Measurements from ENCODE around the gene SYT12.

SYT12 gene

GRCh38 chr11:67058506-67058905, 35.6 kb downstream of the SYT12 start:
- no peak for DNase-seq

GRCh38 chr11:67059671-67060070, 36.7 kb downstream of the SYT12 start:
- DNase-seq = no peak

- DNase-seq = no peak
These were observed 37.2 kb downstream of the SYT12 start for GRCh38 chr11:67060111-67060522.

DNA sequence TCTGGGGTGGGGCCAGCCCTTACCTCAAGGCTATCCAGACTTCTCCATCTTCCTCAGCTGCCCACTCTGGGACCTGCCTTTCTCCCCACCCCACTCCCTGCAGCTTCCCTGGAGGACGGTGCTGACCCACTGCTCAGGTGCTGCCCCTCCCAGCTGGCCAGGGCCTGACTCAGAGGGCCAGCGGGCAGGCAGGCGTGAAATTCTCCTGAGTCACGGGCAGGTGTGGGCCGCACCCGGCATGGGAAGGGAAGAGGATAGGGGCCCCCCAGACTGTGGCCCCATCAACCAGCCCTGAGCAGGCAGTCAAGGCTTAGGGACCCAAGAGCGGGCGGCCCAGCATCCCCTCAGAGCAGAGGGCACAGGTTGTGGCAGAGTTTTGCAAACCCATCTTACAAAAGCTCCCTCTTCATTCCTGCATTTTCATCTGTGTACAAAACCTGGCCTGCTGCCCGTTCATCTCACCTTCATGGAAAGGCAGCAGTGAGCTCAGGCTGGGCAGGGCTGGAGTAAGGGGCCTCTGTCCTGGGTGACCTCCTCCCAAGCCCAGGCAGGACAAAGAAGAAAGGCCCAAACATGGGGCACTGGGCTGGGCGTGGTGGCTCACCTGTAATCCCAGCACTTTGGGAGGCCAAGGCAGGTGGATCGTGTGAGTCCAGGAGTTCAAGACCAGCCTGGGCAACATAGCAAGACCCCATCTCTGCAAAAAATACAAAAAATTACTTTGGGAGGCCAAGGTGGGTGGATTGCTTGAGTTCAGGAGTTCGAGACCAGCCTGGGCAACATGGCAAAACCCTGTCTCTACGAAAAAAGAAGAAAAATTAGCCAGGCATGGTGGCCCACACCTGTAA, 39.8 kb downstream of the SYT12 start:
- no peak for DNase-seq

DNA sequence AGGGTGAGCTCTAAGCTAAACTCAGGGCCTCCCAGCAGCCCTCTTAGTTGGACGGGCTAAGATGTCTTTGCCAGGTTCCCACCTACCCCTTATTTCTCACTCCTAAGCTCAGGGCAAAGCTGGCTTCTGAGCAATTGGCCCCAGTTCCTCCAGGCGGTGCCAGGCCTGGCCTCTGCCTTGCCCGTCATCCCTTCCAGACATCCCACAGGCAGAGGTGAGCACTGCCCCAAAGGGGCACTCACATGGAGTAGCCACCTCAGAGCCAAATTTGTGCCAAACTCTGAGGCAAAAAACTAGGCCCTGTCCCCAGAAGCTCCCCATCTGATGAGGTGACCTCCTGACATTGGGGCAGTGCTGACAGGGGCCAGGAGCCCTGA, 43.4 kb downstream of the SYT12 start:
- DNase-seq = no peak

DNA sequence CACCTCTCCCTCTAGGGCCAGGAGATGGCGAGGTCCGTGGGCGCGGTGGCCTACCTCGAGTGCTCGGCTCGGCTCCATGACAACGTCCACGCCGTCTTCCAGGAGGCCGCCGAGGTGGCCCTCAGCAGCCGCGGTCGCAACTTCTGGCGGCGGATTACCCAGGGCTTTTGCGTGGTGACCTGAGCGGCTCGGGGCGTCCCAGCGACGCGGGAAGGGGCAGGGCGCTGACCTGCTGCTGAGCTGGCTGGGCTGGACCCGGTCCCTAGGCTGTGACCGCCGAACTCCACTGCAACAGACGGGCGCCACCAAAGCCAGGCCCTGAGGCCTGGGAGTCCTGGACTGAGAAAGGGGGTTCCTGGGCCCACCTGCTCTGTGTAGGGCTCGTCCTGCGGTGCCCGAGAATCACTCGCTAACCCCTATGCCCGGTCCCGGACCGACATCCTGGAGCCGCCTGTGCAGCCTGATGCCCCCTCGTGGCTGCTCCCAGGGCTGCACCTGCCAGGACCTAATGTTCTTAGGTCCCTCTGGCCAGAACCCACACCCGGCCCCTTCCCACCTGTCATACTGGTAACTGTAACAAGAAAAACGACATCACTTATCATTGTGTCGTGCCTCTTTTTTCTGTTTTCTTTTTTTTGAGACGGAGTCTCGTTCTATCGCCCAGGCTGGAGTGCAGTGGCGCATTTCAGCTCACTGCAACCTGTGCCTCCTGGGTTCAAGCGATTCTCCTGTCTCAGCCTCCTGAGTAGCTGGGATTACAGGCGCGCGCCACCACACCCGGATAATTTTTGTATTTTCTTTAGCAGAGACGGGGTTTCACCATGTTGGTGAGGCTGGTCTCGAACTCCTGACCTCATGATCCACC, 48.7 kb downstream of the SYT12 start:
- DNase-seq = peak; percentile 86

- DNase-seq = no peak
These were observed 49.4 kb downstream of the SYT12 start for GRCh38 chr11:67072295-67072694.

GRCh38 chr11:67073908-67074307, 51.0 kb downstream of the SYT12 start:
- DNase-seq = no peak

DNA sequence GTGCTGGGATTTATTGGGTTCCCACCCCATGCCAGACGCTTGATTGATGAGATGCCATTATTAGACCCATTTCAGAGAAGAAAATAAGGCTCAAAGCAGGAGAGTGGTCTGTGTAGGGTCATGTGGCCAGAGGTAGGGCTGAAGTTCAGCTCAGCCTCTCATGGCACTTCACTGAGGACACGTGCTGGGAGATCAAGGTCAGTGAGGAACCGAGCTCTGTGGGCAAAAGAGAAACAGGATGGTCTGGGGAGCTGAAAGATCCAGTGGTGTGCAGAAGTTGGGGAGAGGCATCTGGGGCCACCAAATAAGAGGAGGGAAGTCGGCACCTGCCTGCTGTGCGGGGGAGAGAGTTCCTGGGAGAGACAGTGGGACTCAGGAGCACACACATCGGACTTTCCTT, 53.3 kb downstream of the SYT12 start:
- no peak for DNase-seq

- no peak for DNase-seq
These were observed 56.3 kb downstream of the SYT12 start for GRCh38 chr11:67079065-67079705.

DNA sequence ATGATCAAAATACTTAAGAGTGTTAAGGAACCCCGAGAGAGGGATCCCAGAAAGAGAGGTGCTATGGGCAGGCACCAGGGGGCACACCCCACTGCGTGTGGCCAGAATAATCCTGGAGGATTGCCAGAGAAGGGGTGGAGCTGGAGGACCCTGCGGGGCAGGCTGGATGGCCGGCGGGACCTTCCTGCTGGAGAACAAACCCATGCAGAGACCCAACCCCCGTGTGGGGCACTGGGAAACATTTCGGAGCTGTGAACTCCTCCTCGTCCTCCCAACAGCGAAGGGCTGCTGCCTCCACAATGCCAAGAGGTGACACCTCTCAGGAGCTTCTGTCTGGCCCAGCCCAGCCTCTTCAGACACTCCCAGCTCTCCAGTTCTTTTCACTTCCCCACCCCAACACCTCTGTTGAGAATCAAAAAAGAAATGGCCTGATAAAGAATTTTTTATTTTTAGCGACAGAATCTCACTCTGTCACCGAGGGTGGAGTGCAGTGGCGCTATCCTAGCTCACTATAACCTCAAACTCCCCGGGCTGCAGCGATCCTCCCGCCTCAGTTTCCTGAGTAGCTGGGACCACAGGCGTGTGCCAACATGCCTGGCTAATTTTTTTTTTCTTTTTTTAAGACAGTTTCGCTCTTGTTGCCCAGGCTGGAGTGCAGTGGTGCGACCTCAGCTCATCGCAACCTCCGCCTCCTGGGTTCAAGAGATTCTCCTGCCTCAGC, 59.3 kb downstream of the SYT12 start:
- peak; percentile 62 for DNase-seq

DNA sequence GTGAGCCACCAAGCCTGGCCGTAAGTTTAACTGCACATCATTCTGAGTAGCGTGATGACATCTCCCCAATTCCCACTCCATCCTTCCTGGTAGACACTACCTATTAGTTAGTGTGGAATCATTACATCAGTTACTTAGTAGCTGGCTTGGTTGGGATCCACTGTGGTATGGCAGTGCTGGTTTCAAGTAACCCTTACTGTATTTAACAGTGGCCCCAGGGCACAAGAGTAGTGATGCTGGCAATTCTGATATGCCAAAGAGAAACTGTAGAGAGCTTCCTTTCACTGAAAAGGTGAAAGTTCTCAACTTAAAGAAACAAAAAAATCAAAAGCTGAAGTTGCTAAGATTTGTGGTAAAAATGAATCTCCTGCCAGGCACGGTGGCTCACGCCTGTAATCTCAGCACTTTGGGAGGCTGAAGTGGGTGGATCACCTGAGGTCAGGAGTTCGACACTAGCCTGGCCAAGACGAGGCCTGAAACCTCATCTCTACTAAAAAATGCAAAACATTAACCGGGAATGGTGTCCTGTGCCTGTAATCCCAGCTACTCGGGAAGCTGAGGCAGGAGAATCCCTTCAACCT, 60.9 kb downstream of the SYT12 start:
- no peak for DNase-seq

- no peak for DNase-seq
These were observed 62.7 kb downstream of the SYT12 start for GRCh38 chr11:67085617-67086016.

DNA sequence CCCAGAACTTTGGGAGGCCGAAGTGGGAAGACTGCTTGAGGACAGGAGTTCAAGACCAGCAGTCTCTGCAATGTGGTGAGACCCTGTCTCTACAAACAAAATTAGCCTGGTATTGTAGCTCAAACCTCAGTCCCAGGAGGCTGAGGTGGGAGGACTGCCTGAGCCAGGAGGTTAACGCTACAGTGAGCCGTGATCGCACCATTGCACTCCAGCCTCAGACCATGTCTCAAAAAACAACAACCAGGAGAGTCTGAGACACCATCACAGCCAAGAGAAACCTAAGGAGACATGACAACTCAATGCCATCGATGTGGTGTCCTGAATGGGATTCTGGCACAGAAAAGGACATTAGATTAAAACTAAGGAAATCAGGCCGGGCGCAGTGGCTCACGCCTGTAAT, 67.8 kb downstream of the SYT12 start:
- no peak for DNase-seq

DNA sequence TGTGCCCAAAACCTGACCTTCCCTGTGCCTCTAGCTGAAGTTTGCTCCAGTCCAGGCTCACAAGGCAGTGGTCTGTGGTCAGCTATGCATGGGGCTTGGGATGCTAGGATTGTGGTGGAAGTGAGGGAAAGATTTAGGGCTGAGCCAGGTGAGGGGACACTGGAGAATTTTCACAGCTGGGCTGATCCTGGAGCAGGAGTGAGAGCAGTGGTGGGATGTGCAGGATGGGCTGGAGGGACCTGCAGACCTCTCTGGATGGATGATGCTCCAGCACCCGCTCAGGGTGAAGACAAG, 72.2 kb downstream of the SYT12 start:
- no peak for DNase-seq

GRCh38 chr11:67098799-67099429, 76.0 kb downstream of the SYT12 start:
- no peak for DNase-seq

- DNase-seq = no peak
These were observed 76.9 kb downstream of the SYT12 start for GRCh38 chr11:67099831-67100324.
